BJ (cell line): Measurements from ENCODE around the gene FBXO48. TPM values are rescaled to one million over a fixed set of nuclear protein-coding genes. Genes with fewer than 3 reads are reported as not detected.
"Not testable (repeated sequence)": the region's sequence is repeated elsewhere in the genome, so short reads cannot be mapped to it uniquely, and the experiment has no call there.

Experiments used
- CTCF ChIA-PET: fragments of 350-600 bp; formaldehyde crosslinking; extraction: SDS; loops from one replicate; lab custom pipeline; 2021; ENCODE audit warnings: antibody characterized with exemption, inconsistent platforms; lab: Yijun Ruan, JAX
- POLR2A ChIA-PET: fragments of 300-600 bp; sonication (Branson Sonifier 250); formaldehyde crosslinking; extraction: SDS; loops from one replicate; lab custom pipeline; 2021; ENCODE audit warnings: antibody characterized with exemption; lab: Charles Lee
- DNase-seq: peaks from one replicate; pipeline ENCODE4 v3.0.0-alpha.2; 2011; ENCODE audit warnings: low read depth
- H3K27me3 ChIP-seq: 2 replicates; pipeline ENCODE4 v1.6.0; 2011; ENCODE audit warnings: low read length; ENCODE audit not compliant: control insufficient read depth, insufficient read depth
- H3K36me3 ChIP-seq: 2 replicates; pipeline ENCODE4 v1.5.1; 2011; ENCODE audit warnings: low read length; ENCODE audit not compliant: control insufficient read depth, insufficient read depth
- H3K4me3 ChIP-seq: 2 replicates; pipeline ENCODE4 v1.5.1; 2011; ENCODE audit warnings: low read depth, mild to moderate bottlenecking, control low read depth, low read length
- polyA plus RNA-seq: library from polyadenylated mRNA; depleted of rRNA; stranded (reverse); fragments of >200 nt; gene quantifications from 2 replicates; pipeline ENCODE4 v1.2.3, GENCODE V29; 2011
- TF ChIP-seq, protein P1 (sequence below): IDR thresholded peaks from 2 replicates; pipeline ENCODE4 v1.5.1; 2011; ENCODE audit warnings: low read depth, mild to moderate bottlenecking, control low read depth, inconsistent platforms, low read length, moderate library complexity; ENCODE audit not compliant: insufficient read depth

FBXO48 gene
- polyA plus RNA-seq, 1 experiment = 0.49 TPM

GRCh38 chr2:68452158-68452900 lies 14.8 kb downstream of the FBXO48 start:
- POLR2A ChIA-PET = no interaction called here
- H3K27me3 ChIP-seq = no peaks in the 10 kb centered on the region
- no peak for DNase-seq
- TF ChIP-seq, protein P1, sequence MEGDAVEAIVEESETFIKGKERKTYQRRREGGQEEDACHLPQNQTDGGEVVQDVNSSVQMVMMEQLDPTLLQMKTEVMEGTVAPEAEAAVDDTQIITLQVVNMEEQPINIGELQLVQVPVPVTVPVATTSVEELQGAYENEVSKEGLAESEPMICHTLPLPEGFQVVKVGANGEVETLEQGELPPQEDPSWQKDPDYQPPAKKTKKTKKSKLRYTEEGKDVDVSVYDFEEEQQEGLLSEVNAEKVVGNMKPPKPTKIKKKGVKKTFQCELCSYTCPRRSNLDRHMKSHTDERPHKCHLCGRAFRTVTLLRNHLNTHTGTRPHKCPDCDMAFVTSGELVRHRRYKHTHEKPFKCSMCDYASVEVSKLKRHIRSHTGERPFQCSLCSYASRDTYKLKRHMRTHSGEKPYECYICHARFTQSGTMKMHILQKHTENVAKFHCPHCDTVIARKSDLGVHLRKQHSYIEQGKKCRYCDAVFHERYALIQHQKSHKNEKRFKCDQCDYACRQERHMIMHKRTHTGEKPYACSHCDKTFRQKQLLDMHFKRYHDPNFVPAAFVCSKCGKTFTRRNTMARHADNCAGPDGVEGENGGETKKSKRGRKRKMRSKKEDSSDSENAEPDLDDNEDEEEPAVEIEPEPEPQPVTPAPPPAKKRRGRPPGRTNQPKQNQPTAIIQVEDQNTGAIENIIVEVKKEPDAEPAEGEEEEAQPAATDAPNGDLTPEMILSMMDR = no peak
- no peaks in the 10 kb centered on the region for H3K36me3 ChIP-seq
- no peak overlapping the region for H3K4me3 ChIP-seq
- CTCF ChIA-PET = interaction anchor here (1.1 to 2.3 kb wide), 3 partner anchors 11 to 13 kb away, joined by 3 to 16 read pairs (median 4); no protein-coding TSS in a partner anchor

GRCh38 chr2:68448671-68449653 lies 18.1 kb downstream of the FBXO48 start:
- TF ChIP-seq, protein P1 = no peak
- ChIA-PET POLR2A (no interaction called here), CTCF (interaction anchor here (0.6 to 1.7 kb wide), 3 partner anchors 13 to 125 kb away, joined by 3 to 7 read pairs (median 6); no protein-coding TSS in a partner anchor)
- Histone ChIP-seq H3K4me3 (no peak overlapping the region), H3K36me3 (no peaks in the 10 kb centered on the region), H3K27me3 (peaks cover 5% of the 10 kb centered on the region; the same call in 1 of the 2 replicates)
- DNase-seq = no peak

GRCh38 chr2:68447118-68447517 lies 20.0 kb downstream of the FBXO48 start:
- CTCF ChIA-PET = interaction anchor here (1.7 kb wide), 1 partner anchor 16 kb away, joined by 6 read pairs; no protein-coding TSS in a partner anchor
- H3K4me3 ChIP-seq = no peak overlapping the region

GRCh38 chr2:68446425-68446824 lies 20.7 kb downstream of the FBXO48 start:
- CTCF ChIA-PET, POLR2A ChIA-PET: not testable (repeated sequence)

More at GRCh38 chr2:68447118-68447517, 20.0 kb downstream of the FBXO48 start:
- H3K36me3 ChIP-seq = no peaks in the 10 kb centered on the region
- TF ChIP-seq, protein P1 = no peak
- POLR2A ChIA-PET = no interaction called here
- DNase-seq = no peak
- peaks cover 5% of the 10 kb centered on the region; the same call in 1 of the 2 replicates for H3K27me3 ChIP-seq

GRCh38 chr2:68441994-68442322 lies 25.1 kb downstream of the FBXO48 start:
- TF ChIP-seq, protein P1 = no peak
- no peak for DNase-seq
- Histone ChIP-seq H3K36me3 (no peaks in the 10 kb centered on the region), H3K4me3 (no peak overlapping the region), H3K27me3 (peaks cover 5% of the 10 kb centered on the region; the same call in 1 of the 2 replicates)
- POLR2A ChIA-PET = no interaction called here
- CTCF ChIA-PET = interaction anchor here (0.7 to 7.2 kb wide), 25 partner anchors 9 to 343 kb away, joined by 3 to 97 read pairs (median 4); no protein-coding TSS in a partner anchor

More at GRCh38 chr2:68446425-68446824, 20.7 kb downstream of the FBXO48 start:
- not testable (repeated sequence) for H3K27me3 ChIP-seq, H3K4me3 ChIP-seq, H3K36me3 ChIP-seq, DNase-seq
